ENCODE results near the gene PALD1.

The PALD1 gene

GRCh38 chr10:70478191-70479164 is at the start of gene PALD1:
TSS of gene PALD1 (plus strand) at chr10:70478767. CDS start at chr10:70525952, 47,185 bp downstream.
- DNase-seq (ENCODE audit: low read depth): no peak
- peak within 1 kb of the TSS; percentile 10 for H3K4me3 ChIP-seq (ENCODE audit: low read length)
- no peak for TF ChIP-seq CTCF (IDR thresholded peaks at IDR 0.05; ENCODE audit: insufficient read depth, low read depth, low read length, missing control alignments)

- H3K4me3 ChIP-seq (ENCODE audit: low read length): no peak overlapping the region
- peak; percentile 51 for DNase-seq (ENCODE audit: low read depth)
- TF ChIP-seq CTCF (IDR thresholded peaks at IDR 0.05; ENCODE audit: insufficient read depth, low read depth, low read length, missing control alignments): no peak
These were observed 47.8 kb upstream of the PALD1 start for GRCh38 chr10:70430493-70431445.

GRCh38 chr10:70432101-70432500 is 46.5 kb upstream of the PALD1 start:
- no peak for DNase-seq (ENCODE audit: low read depth)
- no peak overlapping the region for H3K4me3 ChIP-seq (ENCODE audit: low read length)

GRCh38 chr10:70432561-70433263 is 45.9 kb upstream of the PALD1 start:
- no peak for TF ChIP-seq CTCF (IDR thresholded peaks at IDR 0.05; ENCODE audit: insufficient read depth, low read depth, low read length, missing control alignments)
- no peak overlapping the region for H3K4me3 ChIP-seq (ENCODE audit: low read length)
- DNase-seq (ENCODE audit: low read depth): no peak

More at GRCh38 chr10:70432101-70432500, 46.5 kb upstream of the PALD1 start:
- TF ChIP-seq CTCF (IDR thresholded peaks at IDR 0.05; ENCODE audit: insufficient read depth, low read depth, low read length, missing control alignments): no peak

- DNase-seq (ENCODE audit: low read depth): no peak
- no peak overlapping the region for H3K4me3 ChIP-seq (ENCODE audit: low read length)
- TF ChIP-seq CTCF (IDR thresholded peaks at IDR 0.05; ENCODE audit: insufficient read depth, low read depth, low read length, missing control alignments): no peak
These were observed 44.8 kb upstream of the PALD1 start for GRCh38 chr10:70433581-70434280.

Measured in epithelial cell of esophagus (primary cell).